ENCODE data around the gene ARHGAP25. TPM values are rescaled to one million over a fixed set of nuclear protein-coding genes. Genes with fewer than 3 reads are reported as not detected.

The ARHGAP25 gene
- total RNA-seq, 1 donor from 2014 or later = 0.43 TPM

DNA sequence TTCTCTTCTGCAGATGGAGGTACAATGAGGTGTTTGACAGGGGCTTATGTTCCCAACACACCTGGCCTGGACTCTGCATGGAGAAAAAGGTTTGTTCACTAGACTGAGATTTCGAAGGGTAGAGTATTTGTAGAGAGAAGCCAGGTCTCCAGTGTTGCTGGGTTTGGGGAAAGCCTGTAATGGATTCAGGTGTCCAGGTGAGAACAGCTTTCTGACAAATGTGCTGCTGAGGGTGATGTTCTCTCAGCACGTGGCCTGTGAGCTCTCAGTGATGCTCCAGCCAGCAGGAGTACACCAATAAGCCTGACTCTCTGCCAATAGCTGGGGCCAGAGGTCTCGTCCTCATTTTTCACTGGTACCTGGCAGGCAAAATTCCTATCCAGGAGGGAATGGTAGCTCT lies 43.8 kb upstream of the ARHGAP25 start:
- DNase-seq (ENCODE audit: extremely low spot score, unreplicated experiment) = no peak
- H3K36me3 Mint-ChIP-seq (ENCODE audit: unreplicated experiment) = no peaks in the 10 kb centered on the region
- H3K27ac Mint-ChIP-seq (ENCODE audit: unreplicated experiment) = no peak overlapping the region
- H3K4me3 Mint-ChIP-seq (ENCODE audit: unreplicated experiment) = no peak overlapping the region
- TF ChIP-seq, protein P1, sequence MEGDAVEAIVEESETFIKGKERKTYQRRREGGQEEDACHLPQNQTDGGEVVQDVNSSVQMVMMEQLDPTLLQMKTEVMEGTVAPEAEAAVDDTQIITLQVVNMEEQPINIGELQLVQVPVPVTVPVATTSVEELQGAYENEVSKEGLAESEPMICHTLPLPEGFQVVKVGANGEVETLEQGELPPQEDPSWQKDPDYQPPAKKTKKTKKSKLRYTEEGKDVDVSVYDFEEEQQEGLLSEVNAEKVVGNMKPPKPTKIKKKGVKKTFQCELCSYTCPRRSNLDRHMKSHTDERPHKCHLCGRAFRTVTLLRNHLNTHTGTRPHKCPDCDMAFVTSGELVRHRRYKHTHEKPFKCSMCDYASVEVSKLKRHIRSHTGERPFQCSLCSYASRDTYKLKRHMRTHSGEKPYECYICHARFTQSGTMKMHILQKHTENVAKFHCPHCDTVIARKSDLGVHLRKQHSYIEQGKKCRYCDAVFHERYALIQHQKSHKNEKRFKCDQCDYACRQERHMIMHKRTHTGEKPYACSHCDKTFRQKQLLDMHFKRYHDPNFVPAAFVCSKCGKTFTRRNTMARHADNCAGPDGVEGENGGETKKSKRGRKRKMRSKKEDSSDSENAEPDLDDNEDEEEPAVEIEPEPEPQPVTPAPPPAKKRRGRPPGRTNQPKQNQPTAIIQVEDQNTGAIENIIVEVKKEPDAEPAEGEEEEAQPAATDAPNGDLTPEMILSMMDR (IDR thresholded peaks at IDR 0.05) = no peak
- H3K4me1 Mint-ChIP-seq (ENCODE audit: unreplicated experiment) = no peaks in the 10 kb centered on the region
- H3K9me3 Mint-ChIP-seq (ENCODE audit: unreplicated experiment) = no peaks in the 10 kb centered on the region
- peaks cover 37% of the 10 kb centered on the region for H3K27me3 Mint-ChIP-seq (ENCODE audit: unreplicated experiment)

DNA sequence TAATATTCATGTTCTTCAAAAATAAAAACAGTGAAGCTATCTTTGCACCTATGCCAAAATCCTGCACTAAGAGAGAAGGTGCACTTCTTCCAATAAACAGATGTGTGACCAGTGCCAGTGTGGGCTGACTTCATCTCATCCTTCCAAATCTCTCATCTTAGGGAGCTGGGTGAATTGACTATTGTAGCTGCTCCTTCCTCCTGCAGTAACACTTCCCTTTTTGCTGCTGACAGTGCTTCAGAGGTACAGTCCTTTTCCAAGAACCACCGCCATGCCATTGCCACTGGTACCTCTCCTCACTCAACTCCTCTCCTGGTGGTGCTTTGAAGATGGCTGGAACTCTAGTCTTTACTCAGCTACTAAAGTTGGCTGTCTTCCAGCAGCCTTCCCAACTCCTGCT lies 42.1 kb upstream of the ARHGAP25 start:
- H3K4me1 Mint-ChIP-seq (ENCODE audit: unreplicated experiment) = no peaks in the 10 kb centered on the region
- H3K36me3 Mint-ChIP-seq (ENCODE audit: unreplicated experiment) = no peaks in the 10 kb centered on the region
- no peak overlapping the region for H3K27ac Mint-ChIP-seq (ENCODE audit: unreplicated experiment)
- peaks cover 37% of the 10 kb centered on the region for H3K27me3 Mint-ChIP-seq (ENCODE audit: unreplicated experiment)
- H3K4me3 Mint-ChIP-seq (ENCODE audit: unreplicated experiment) = no peak overlapping the region
- no peak for DNase-seq (ENCODE audit: extremely low spot score, unreplicated experiment)
- H3K9me3 Mint-ChIP-seq (ENCODE audit: unreplicated experiment) = peaks cover 4% of the 10 kb centered on the region
- TF ChIP-seq, protein P1 (IDR thresholded peaks at IDR 0.05) = no peak

DNA sequence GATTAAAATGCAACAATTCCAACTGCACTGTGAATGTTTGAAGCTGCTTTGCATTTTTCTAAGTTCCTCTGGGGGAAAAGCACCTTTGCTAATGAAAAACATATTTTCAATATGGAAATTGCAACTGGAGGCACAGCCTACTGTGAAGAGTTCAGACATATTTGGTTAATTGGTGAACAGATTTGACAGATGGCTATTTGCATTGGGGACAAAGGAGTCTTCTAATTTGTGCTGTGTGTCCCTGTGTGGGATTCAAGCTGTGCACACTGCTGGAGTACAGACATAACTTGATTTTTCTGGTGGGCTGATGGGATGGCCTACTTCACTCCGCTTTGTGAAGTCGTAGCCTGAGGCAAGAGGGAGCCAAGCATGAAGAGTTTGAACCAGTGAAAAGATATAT lies 40.7 kb upstream of the ARHGAP25 start:
- TF ChIP-seq, protein P1 (IDR thresholded peaks at IDR 0.05) = no peak
- Mint-ChIP-seq H3K27me3 (ENCODE audit: unreplicated experiment) (peaks cover 40% of the 10 kb centered on the region), H3K4me1 (ENCODE audit: unreplicated experiment) (no peaks in the 10 kb centered on the region), H3K27ac (ENCODE audit: unreplicated experiment) (no peak overlapping the region), H3K4me3 (ENCODE audit: unreplicated experiment) (no peak overlapping the region), H3K36me3 (ENCODE audit: unreplicated experiment) (no peaks in the 10 kb centered on the region), H3K9me3 (ENCODE audit: unreplicated experiment) (peaks cover 4% of the 10 kb centered on the region)
- DNase-seq (ENCODE audit: extremely low spot score, unreplicated experiment) = no peak

DNA sequence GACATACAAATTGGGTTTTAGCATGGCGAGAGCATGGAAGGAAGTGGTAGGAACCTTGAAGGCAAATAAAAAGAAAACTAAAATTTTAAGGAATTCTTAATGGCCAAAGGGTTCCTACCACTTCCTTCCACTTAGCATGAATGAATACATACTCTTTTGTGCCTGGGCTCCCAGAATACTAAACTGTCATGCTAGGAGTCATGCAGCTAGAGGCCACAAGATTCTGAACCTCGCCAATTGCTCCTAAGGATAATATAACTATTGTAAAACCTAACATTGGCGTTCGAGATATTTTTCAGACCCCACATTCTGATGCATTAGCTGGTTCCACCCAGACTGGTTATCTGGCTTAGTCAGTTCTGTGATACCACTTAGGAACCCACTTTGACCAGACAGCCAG lies 38.6 kb upstream of the ARHGAP25 start:
- Mint-ChIP-seq H3K36me3 (ENCODE audit: unreplicated experiment) (no peaks in the 10 kb centered on the region), H3K27ac (ENCODE audit: unreplicated experiment) (no peak overlapping the region), H3K9me3 (ENCODE audit: unreplicated experiment) (peaks cover 12% of the 10 kb centered on the region), H3K4me1 (ENCODE audit: unreplicated experiment) (no peaks in the 10 kb centered on the region), H3K27me3 (ENCODE audit: unreplicated experiment) (peaks cover 46% of the 10 kb centered on the region), H3K4me3 (ENCODE audit: unreplicated experiment) (no peak overlapping the region)
- no peak for DNase-seq (ENCODE audit: extremely low spot score, unreplicated experiment)
- TF ChIP-seq, protein P1 (IDR thresholded peaks at IDR 0.05) = no peak

DNA sequence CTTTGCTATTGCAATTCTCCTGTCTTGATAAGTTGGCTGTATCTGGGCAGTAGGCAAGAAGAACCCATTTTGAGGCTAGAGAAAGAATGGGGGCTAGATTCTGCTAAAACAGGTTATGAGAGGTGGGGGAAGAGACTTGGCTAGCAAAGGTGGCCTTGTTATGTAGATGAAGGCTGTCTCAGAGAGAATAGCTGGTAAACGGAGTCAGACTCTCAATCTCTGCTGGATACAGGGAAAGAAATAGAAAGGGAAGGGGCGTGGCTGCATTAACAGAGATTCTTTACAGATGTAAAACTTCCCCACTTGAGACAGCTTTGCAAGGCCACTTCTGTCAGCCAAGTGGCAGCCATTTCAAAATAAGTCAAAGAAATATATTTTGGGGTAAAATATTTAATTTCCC lies 38.1 kb upstream of the ARHGAP25 start:
- TF ChIP-seq, protein P1 (IDR thresholded peaks at IDR 0.05) = no peak
- no peaks in the 10 kb centered on the region for H3K4me1 Mint-ChIP-seq (ENCODE audit: unreplicated experiment)
- H3K27me3 Mint-ChIP-seq (ENCODE audit: unreplicated experiment) = peaks cover 45% of the 10 kb centered on the region

More for the DNA sequence above, 38.1 kb upstream of the ARHGAP25 start:
- Mint-ChIP-seq H3K27ac (ENCODE audit: unreplicated experiment) (no peak overlapping the region), H3K4me3 (ENCODE audit: unreplicated experiment) (no peak overlapping the region), H3K36me3 (ENCODE audit: unreplicated experiment) (no peaks in the 10 kb centered on the region), H3K9me3 (ENCODE audit: unreplicated experiment) (peaks cover 12% of the 10 kb centered on the region)
- no peak for DNase-seq (ENCODE audit: extremely low spot score, unreplicated experiment)
